Keratinocyte (primary cell): ENCODE measurements around the gene CDK10. TPM values are rescaled to one million over a fixed set of nuclear protein-coding genes. Genes with fewer than 3 reads are reported as not detected.

Source experiments
- DNase-seq: peaks from one replicate; pipeline ENCODE4 v3.0.0-alpha.2; 2011; ENCODE audit warnings: low read depth, missing footprints, low spot score
- FAIRE-seq: peaks from 2 replicates; lab custom pipeline; 2011; peaks lifted over from hg19 to GRCh38; lab: Jason Lieb, UNC
- H2AFZ ChIP-seq: 2 replicates; pipeline ENCODE4 v1.6.0; 2012; ENCODE audit warnings: low read length, control low read depth, inconsistent platforms; ENCODE audit not compliant: control insufficient read depth
- H3K27ac ChIP-seq: 2 replicates; pipeline ENCODE4 v1.5.1; 2011; ENCODE audit warnings: low read length; ENCODE audit not compliant: control insufficient read depth, insufficient read depth
- H3K27me3 ChIP-seq: 3 replicates; pipeline ENCODE4 v1.6.0; 2011; ENCODE audit warnings: low read length; ENCODE audit not compliant: control insufficient read depth, insufficient read depth; ENCODE audit errors: extremely low read depth
- H3K36me3 ChIP-seq, 2 experiments: 2 replicates in 1 of 2; 3 replicates in 1 of 2; pipeline ENCODE4 v1.5.1; 2011; ENCODE audit warnings: low read length in 2 of 2, mild to moderate bottlenecking in 1 of 2; ENCODE audit not compliant: control insufficient read depth in 2 of 2, insufficient read depth in 2 of 2; ENCODE audit errors: extremely low read depth in 1 of 2
- H3K4me1 ChIP-seq: 3 replicates; pipeline ENCODE4 v1.5.1; 2011; ENCODE audit warnings: low read length; ENCODE audit not compliant: control insufficient read depth, insufficient read depth; ENCODE audit errors: extremely low read depth
- H3K4me2 ChIP-seq: 3 replicates; pipeline ENCODE4 v1.6.0; 2011; ENCODE audit warnings: low read depth, low read length; ENCODE audit not compliant: control insufficient read depth, insufficient read depth; ENCODE audit errors: extremely low read depth
- H3K4me3 ChIP-seq, 3 experiments: fragments of 200-600 bp in 1 of 3; sonication (generic) in 1 of 3; 2 replicates in 2 of 3; 3 replicates in 1 of 3; pipeline ENCODE4 v1.5.1; 2011 to 2016; ENCODE audit warnings: low read length in 3 of 3, mild to moderate bottlenecking in 3 of 3, control low read depth in 2 of 3, inconsistent platforms in 1 of 3, low read depth in 1 of 3, mixed read lengths in 1 of 3, mixed run types in 1 of 3, moderate library complexity in 1 of 3; ENCODE audit not compliant: control insufficient read depth in 2 of 3, insufficient read depth in 2 of 3; ENCODE audit errors: extremely low read depth in 1 of 3
- H3K79me2 ChIP-seq: 2 replicates; pipeline ENCODE4 v1.6.0; 2012; ENCODE audit warnings: low read length; ENCODE audit not compliant: control insufficient read depth, insufficient read depth
- H3K9ac ChIP-seq: 3 replicates; pipeline ENCODE4 v1.6.0; 2011; ENCODE audit warnings: low read length; ENCODE audit not compliant: control insufficient read depth, insufficient read depth; ENCODE audit errors: extremely low read depth
- H3K9me1 ChIP-seq: 3 replicates; pipeline ENCODE4 v1.6.0; 2011; ENCODE audit warnings: low read length; ENCODE audit not compliant: control insufficient read depth, insufficient read depth; ENCODE audit errors: extremely low read depth
- H3K9me3 ChIP-seq: 2 replicates; pipeline ENCODE4 v1.5.1; 2012; ENCODE audit warnings: low read depth, low read length; ENCODE audit not compliant: control insufficient read depth
- H4K20me1 ChIP-seq: 3 replicates; pipeline ENCODE4 v1.6.0; 2011; ENCODE audit warnings: low read length; ENCODE audit not compliant: control insufficient read depth, insufficient read depth; ENCODE audit errors: extremely low read depth
- EZH2 ChIP-seq: IDR thresholded peaks from one replicate; pipeline ENCODE4 v1.6.1; 2012; ENCODE audit warnings: inconsistent platforms, mild to moderate bottlenecking, low read length, moderate library complexity
- dilution Hi-C: fragments of 300-500 bp; cut with MboI; formaldehyde crosslinking; loops from one replicate; pipeline ENCODE4 v1.7.0; 2020; ENCODE audit warnings: low sequenced_read_pairs; ENCODE audit not compliant: extremely low pct_ligation_motif_present
- polyA plus RNA-seq, 5 experiments: library from polyadenylated mRNA; depleted of rRNA in 3 of 5; stranded (reverse) in 3 of 5; stranded (forward) in 1 of 5; unstranded in 1 of 5; fragments of >200 nt; gene quantifications; 1 replicate in 1 of 5; 2 replicates in 3 of 5; 3 replicates in 1 of 5; pipeline versions ENCODE4 v1.2.1 to v1.2.3, GENCODE V29; 2011 to 2012; ENCODE audit warnings: missing spikeins in 2 of 5, low read depth in 1 of 5, low replicate concordance in 1 of 5
- TF ChIP-seq, protein P1 (sequence below), 3 experiments: IDR thresholded peaks in 1 of 3; conservative IDR thresholded peaks in 1 of 3; optimal IDR thresholded peaks in 1 of 3; 2 replicates in 2 of 3; 3 replicates in 1 of 3; pipeline versions ENCODE3 to v1.5.1; 2011; ENCODE audit warnings: low read length in 3 of 3, mild to moderate bottlenecking in 3 of 3, moderate library complexity in 2 of 3, control low read depth in 1 of 3, inconsistent platforms in 1 of 3; ENCODE audit not compliant: insufficient read depth in 2 of 3; ENCODE audit errors: extremely low read depth in 1 of 3

CDK10 gene
- polyA plus RNA-seq, 1 donor (not counting 4 experiments of a cell fraction or from before 2014, with no cell fraction given): 30.6 TPM

DNA sequence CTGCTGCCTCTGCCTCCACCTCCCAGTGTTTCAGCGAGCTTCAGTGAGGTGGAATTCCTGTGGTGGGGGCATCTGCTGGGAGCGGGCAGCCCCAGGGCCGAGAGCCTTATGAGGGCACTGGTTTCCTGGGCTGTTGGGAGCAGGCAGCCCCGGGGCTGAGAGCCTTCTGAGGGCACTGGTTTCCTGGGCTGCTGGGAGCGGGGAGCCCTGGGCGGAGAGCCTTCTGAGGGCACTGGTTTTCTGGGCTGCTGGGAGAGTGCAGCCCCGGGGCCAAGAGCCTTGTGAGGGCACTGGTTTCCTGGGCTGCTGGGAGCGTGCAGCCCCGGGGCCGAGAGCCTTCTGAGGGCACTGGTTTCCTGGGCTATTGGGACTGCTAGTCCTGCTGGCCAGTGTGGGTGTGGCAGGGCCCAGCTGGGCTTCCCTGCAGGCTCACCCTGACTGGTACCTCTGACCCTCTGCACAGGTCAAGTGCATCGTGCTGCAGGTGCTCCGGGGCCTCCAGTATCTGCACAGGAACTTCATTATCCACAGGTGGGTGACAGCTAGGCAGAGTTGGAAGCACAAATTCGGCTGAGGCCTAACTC lies 5.6 kb downstream of the CDK10 start:
- H3K27ac ChIP-seq: no peak overlapping the region
- no peak overlapping the region for H2AFZ ChIP-seq
- no peak for TF ChIP-seq EZH2
- TF ChIP-seq, protein P1, sequence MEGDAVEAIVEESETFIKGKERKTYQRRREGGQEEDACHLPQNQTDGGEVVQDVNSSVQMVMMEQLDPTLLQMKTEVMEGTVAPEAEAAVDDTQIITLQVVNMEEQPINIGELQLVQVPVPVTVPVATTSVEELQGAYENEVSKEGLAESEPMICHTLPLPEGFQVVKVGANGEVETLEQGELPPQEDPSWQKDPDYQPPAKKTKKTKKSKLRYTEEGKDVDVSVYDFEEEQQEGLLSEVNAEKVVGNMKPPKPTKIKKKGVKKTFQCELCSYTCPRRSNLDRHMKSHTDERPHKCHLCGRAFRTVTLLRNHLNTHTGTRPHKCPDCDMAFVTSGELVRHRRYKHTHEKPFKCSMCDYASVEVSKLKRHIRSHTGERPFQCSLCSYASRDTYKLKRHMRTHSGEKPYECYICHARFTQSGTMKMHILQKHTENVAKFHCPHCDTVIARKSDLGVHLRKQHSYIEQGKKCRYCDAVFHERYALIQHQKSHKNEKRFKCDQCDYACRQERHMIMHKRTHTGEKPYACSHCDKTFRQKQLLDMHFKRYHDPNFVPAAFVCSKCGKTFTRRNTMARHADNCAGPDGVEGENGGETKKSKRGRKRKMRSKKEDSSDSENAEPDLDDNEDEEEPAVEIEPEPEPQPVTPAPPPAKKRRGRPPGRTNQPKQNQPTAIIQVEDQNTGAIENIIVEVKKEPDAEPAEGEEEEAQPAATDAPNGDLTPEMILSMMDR (optimal IDR thresholded peaks at IDR 0.05 in 1 of 3, IDR thresholded peaks at IDR 0.05 in 1 of 3, conservative IDR thresholded peaks at IDR 0.05 in 1 of 3; ENCODE audit: extremely low read depth in 1 of 3, insufficient read depth in 2 of 3, low read length in 3 of 3): no peak
- DNase-seq (no peak), FAIRE-seq (no peak)
- dilution Hi-C loops: no loop called here
- no peak overlapping the region for H3K9ac ChIP-seq
- H3K79me2 ChIP-seq: peaks cover 23% of the 10 kb centered on the region
- no peaks in the 10 kb centered on the region for H3K27me3 ChIP-seq
- no peaks in the 10 kb centered on the region for H4K20me1 ChIP-seq
- H3K4me2 ChIP-seq: no peak overlapping the region
- H3K4me3 ChIP-seq: no peak overlapping the region
- no peaks in the 10 kb centered on the region for H3K9me3 ChIP-seq
- peaks cover 8% of the 10 kb centered on the region for H3K4me1 ChIP-seq
- no peaks in the 10 kb centered on the region for H3K9me1 ChIP-seq
- peaks cover 33 to 49% of the 10 kb centered on the region in 2 experiments for H3K36me3 ChIP-seq

DNA sequence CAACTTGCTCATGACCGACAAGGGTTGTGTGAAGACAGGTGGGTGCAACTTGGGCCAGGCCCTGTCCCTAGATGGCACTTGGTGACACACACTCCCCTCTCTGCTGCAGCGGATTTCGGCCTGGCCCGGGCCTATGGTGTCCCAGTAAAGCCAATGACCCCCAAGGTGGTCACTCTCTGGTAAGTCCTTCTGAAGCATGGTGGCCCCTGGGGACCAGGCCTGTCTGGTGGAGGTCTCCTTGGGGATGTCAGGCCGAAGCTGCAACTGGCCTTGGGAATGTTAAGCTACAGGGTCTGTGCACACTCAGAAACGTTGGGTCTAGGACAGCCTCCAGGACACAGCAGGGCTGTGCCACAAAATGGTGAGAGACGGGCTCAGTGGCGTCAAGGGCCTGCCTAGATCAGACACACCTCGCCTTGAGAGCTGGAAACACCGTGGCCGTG lies 6.8 kb downstream of the CDK10 start:
- no peak for FAIRE-seq

More for the DNA sequence above, 6.8 kb downstream of the CDK10 start:
- H3K9me3 ChIP-seq: no peaks in the 10 kb centered on the region
- H3K4me3 ChIP-seq: no peak overlapping the region
- no peaks in the 10 kb centered on the region for H4K20me1 ChIP-seq
- H2AFZ ChIP-seq: no peak overlapping the region
- H3K27ac ChIP-seq: no peak overlapping the region
- no peaks in the 10 kb centered on the region for H3K27me3 ChIP-seq
- no peaks in the 10 kb centered on the region for H3K9me1 ChIP-seq
- TF ChIP-seq EZH2: no peak
- TF ChIP-seq, protein P1 (optimal IDR thresholded peaks at IDR 0.05 in 1 of 3, IDR thresholded peaks at IDR 0.05 in 1 of 3, conservative IDR thresholded peaks at IDR 0.05 in 1 of 3; ENCODE audit: extremely low read depth in 1 of 3, insufficient read depth in 2 of 3, low read length in 3 of 3): no peak
- dilution Hi-C loops: no loop called here
- no peak overlapping the region for H3K4me2 ChIP-seq
- peaks cover 34 to 47% of the 10 kb centered on the region in 2 experiments for H3K36me3 ChIP-seq
- H3K79me2 ChIP-seq: peaks cover 13% of the 10 kb centered on the region
- H3K9ac ChIP-seq: no peak overlapping the region
- no peaks in the 10 kb centered on the region for H3K4me1 ChIP-seq
- DNase-seq: no peak
